C4-2B (cell line): Measurements from ENCODE around the gene ATP11B.

Source experiments
- CTCF ChIP-seq: fragments of 450-650 bp; conservative IDR thresholded peaks from 2 replicates; pipeline ENCODE4 v1.5.1; 2017; ENCODE audit warnings: mild to moderate bottlenecking
- ZFX ChIP-seq: fragments of 450-650 bp; IDR thresholded peaks from 2 replicates; pipeline ENCODE4 v1.6.1; 2017

DNA sequence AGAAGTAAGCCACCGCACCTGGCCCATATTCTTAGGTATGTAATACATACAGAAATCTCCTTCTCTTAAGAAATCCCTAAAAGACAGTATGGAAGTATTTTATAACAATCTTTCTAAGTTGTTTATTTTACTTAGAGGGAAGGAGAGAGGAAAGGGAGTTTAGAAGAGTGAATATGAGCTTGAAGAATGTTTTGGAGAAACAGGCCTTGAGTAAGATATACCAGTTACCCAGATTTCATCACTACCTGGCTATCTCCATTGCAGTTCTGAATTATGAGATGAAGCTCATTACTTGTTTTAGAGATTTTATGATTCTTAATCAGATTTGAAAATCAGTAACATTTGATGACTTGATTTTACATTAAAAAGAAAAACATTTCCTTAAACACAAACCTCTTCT lies 115.2 kb downstream of the ATP11B start:
- no peak for TF ChIP-seq CTCF
- no peak for TF ChIP-seq ZFX
